GM18502 (cell line): ENCODE measurements around the gene SH3D19.
"Not testable (repeated sequence)": the region's sequence is repeated elsewhere in the genome, so short reads cannot be mapped to it uniquely, and the experiment has no call there.

Experiments used
- ATAC-seq: cut with Tn5 transposase; IDR thresholded peaks from one replicate; pipeline ENCODE4 v1.9.1; 2021; ENCODE audit warnings: mild to moderate bottlenecking; ENCODE audit not compliant: unreplicated experiment, poor library complexity

Gene SH3D19

DNA sequence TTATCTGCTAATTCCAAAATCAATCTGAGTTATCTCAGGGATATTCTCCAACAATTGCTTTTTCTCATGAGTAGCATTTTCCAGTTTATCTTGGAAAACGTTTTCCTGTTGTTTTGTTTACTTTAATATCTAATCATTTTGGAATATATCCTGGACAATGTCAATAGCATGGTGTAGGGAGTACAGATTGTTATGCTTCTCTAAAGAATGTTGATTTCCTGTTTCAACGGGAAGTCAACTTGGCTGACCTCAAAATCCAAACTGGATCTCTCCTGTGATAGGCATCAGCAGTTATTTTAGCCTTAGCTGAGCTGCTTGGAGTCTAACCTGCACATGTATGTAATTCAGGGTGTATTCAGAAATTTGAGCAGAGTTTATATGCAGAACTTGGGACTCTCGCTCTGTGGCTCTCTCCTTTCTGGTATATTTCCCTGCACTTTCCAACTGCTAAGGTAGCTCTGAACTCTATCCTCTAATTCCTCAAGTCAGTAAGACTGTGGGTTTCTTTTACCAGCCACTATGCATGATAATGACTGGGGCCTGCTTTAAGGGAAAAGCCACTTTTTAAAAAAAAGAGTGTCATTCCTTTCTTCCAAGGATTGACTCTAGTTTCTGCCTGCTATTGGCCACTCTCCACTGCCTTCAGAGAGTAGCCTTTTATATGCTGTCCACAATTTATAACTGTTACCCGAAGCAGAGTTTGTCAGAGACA, 40.7 kb downstream of the SH3D19 start:
- ATAC-seq: no peak

DNA sequence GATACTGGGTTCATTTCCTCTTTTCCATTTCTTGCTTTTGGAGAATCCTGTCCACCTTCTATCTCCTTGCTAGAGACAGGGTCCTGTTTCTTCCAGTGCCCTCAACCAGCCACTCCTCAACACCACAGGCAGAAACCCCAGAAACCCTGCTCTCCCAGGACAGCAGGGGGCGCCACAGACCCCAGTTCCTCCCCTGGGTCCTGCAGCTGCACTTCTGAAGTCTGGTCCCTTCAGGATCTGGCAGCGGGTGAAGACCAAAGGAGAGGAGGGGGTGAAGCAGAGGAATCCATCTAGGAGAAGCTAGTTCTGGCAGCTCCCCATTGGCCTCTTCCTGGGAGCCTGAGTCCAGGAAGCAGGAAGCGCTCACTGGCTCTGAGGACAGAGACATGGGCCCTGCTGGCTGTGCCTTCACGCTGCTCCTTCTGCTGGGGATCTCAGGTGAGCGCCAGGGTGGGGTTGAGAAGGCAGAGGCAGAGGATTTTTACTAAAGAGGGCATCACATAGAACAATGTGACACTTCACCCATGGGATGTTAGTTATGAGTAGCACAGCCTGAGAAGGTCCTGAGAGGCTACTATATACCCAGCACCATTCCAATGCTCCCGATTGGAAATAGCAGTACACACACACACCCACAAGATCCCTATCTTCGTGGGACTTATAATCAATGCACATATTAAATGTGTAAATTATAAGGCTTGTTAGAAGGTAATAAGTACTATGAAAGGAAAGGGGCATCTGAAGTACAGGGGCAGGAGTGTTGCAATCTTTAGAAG, 48.4 kb downstream of the SH3D19 start, which contains the start of gene PRSS48:
Gene PRSS48, plus strand, starts transcription at position 375 of the 776 bp plus-strand sequence. Its CDS starts 12 bp downstream, at position 387.
- peak; percentile 63 for ATAC-seq

DNA sequence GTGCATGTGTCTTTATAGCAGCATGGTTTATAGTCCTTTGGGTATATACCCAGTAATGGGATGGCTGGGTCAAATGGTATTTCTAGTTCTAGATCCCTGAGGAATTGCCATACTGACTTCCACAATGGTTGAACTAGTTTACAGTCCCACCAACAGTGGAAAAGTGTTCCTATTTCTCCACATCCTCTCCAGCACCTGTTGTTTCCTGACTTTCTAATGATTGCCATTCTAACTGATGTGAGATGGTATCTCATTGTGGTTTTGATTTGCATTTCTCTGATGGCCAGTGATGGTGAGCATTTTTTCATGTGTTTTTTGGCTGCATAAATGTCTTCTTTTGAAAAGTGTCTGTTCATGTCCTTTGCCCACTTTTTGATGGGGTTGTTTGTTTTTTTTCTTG, 56.5 kb downstream of the SH3D19 start:
- ATAC-seq: not testable (repeated sequence)

DNA sequence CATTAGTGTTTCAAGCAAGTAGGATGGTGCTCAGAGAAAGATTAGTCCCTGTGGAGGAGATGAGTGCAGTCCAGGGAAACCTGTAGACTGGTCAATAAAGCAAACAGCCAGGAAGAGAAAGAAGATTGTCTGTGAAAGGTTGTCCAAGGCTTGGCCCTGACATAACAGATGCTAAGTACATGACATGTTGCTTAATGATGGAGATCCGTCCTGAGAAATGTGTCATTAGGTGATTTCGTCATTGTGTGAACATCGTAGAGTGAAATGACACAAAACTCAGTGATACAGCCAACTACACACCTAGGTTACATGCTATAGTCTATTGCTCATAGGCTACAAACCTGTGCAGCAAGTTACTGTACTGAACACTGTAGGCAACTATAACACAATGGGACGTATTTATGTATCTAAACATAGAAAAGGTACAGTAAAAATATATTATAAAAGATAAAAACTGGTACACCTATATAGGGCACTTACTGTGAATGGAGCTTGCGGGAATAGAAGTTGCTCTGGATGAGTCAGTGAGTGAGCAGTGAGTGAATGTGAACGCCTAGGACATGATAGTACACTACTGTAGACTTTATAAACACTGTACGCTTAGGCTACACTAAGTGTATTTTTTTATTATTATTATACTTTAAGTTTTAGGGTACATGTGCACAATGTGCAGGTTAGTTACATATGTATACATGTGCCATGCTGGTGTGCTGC, 57.4 kb downstream of the SH3D19 start:
- ATAC-seq: no peak

DNA sequence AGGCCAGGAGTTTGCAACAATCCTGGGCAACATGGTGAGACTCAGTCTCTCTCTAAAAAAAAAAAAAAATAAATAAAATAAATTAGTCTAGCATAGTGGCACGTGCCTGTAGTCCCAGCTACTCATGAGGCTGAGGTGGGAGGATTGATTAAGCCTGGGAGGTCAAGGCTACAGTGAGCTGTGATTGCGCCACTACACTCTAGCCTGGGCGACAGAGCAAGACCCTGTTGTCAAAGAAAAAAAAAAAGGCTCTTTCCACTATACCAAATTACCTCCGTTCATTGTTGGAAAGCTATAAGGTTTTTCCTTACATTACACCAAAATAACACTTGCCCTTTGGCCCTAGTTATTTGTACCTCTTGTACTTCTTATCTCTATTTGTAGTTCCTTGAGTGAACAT, 58.3 kb downstream of the SH3D19 start:
- no peak for ATAC-seq

DNA sequence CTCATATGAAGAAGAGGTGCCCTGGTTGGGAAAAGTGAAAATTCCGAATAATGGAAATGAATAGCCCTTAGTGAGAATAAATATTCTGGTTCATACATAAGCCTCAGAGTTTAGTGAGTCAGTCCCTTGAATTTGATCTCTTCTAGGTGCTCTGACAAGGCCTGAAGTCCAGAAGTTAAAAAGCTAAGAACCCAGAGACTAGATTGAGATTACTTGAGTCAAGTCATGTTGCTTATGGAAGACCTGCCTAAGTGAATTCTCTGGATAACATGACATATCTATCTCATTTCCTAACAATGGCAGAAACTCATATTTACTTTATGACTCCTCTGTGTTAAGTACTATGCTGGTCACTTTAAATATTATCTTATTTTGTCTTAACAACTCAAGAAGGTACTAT, 58.9 kb downstream of the SH3D19 start:
- no peak for ATAC-seq

DNA sequence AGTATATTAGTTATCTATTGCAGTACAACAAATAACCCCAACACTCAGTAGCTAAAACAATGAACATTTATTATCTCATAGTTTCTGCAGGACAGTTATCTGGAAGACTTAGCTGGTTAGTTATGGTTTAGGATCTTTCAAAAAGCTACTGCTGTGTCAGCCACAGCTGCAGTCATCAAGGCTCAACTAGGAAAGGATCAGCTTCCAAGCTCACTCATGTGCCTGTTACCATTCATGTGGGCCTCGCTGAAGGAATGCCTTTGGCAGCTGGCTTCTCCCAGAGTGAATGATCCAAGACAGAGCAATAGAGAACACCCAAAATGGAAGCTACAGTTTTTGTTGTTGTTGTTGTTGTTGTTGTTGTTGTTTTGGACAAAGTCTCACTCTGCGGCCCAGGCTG, 62.0 kb downstream of the SH3D19 start:
- ATAC-seq: no peak

DNA sequence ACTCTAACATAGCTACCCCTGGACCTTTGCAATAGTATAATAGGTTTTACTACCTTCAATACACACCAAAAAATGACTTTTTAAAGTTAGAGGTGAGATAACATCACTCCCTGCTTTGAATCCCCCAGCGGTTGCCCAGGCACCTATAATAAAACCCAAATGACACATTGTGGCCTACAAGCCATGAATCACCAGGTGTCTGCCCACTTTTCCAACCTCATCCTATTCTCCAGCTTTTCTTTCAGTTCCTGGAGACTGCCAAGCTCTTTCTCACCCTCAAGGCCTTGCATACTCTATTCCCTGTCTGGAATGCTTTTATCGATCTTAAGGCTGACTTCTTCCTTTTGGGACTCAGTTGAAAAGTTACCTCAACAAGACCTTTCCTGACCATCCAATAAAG, 64.9 kb downstream of the SH3D19 start:
- no peak for ATAC-seq

DNA sequence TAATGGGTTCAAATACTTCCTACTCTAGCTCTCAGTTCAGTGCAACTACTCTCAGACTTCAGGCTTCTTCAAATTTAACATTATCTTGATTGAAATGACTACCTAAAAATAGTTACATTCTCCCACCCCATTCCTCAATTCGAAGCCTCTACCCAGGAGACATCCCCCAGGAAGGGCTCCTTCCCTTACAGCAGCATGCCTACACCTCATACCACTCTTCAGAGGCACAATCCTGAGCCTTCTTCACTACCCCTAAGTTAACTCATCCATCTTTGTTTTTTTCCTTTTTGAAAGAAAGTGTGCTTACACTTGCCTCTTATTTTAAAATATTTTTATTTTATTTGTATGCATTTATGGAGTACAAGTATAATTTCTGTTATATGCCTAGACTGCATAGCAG, 65.7 kb downstream of the SH3D19 start:
- no peak for ATAC-seq

DNA sequence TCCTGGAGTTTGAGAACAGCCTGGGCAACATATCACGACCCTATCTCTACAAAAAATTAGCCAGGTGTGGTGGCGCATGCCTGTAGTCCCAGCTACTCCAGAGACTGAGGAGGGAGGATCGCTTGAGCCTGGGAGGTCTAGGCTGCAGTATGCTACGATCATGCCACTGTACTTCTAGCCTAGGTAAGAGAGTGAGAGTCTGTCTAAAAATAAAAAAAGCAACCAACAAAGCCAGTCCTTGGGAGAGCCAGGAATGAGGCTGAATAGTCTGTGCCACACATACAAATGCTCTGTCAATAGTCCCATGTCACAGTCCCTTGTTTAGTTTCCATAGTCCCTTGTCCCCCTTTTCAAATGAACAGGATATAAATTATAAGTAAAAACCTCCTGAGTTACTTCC, 67.7 kb downstream of the SH3D19 start:
- no peak for ATAC-seq

DNA sequence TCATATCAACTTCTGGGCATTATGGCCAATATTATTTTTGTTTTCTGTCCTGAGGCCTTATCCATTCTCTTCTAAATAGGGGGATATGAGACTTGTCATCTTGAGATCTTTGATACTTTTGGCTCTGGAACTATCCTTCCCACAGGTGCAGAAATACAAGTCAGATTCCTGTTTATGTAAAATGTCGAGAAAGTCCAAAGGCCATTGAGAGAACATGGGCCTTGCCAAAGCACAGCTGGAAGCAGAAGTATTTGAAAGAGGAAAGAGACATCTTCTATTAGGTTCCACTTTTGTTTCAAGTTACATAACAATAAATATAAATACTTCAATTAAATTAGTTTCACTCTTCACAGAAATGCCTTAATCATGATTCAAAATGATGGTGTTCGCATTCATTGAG, 69.3 kb downstream of the SH3D19 start:
- no peak for ATAC-seq

DNA sequence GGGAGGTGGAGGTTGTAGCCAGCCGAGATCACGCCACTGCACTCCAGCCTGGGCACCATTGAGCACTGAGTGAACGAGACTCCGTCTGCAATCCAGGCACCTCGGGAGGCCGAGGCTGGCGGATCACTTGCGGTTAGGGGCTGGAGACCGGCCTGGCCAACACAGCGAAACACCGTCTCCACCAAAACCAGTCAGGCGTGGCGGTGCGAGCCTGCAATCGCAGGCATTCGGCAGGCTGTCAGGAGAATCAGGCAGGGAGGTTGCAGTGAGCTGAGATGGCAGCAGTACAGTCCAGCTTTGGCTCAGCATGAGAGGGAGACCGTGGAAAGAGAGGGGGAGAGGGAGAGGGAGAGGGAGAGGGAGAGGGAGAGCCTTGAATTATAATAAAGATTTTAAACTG, 69.7 kb downstream of the SH3D19 start:
- ATAC-seq: not testable (repeated sequence)

DNA sequence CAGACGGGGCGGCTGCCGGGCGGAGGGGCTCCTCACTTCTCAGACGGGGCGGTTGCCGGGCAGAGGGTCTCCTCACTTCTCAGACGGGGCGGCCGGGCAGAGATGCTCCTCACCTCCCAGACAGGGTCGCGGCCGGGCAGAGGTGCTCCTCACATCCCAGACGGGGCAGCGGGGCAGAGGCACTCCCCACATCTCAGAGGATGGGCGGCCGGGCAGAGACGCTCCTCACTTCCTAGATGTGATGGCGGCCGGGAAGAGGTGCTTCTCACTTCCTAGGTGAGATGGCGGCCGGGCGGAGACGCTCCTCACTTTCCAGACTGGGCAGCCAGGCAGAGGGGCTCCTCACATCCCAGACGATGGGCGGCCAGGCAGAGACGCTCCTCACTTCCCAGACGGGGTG, 70.2 kb downstream of the SH3D19 start:
- not testable (repeated sequence) for ATAC-seq

DNA sequence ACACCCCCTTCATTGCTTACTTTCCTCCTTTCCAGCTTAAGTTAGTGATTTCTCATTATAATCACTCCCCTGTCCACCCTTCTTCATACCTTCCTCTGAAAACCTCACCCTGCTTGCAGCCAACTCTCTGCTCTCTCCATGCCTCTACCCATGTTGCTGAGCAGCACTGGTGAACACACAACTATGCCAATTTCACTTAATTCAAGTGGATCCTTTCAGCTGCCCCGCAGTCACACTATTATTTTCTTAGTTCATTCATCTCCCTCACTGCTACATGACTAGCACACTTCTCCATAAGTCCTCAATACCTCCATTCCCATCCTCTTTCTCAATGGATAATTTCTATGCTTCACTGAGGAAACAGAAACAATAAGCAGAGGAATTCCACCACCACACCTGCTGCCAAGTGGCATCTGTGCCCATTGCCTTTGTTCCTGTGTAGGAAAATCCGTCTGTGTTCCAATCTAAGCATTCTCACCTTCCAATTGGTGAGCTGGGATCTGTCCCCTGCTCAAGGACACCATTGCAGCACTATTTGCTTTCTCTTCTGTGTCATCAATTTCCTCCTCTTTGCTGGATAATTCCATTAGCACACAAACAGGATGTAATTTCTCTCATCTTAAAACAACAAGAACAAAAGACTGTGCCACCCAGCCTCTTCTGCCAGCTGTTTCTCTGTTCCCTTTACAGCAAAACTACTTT, 73.7 kb downstream of the SH3D19 start:
- ATAC-seq: no peak

DNA sequence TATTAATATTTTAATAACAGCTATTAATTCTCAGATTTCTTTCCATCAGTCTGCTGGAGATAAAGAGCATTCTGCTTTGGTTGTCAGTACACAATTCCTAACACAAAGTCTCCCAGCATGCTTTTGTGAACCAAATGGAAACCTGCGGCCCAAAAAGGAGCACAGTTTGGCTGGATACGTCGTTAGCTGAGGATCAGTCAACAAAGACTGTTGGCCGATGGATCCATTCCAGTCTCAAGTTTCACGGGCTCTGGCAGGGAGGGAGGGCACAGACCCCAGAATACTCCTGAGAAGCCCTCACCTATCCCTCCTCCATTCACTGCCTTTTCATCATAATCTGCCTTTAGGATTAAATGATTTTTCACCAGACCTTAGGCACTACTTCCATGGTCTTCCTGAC, 74.7 kb downstream of the SH3D19 start:
- no peak for ATAC-seq

DNA sequence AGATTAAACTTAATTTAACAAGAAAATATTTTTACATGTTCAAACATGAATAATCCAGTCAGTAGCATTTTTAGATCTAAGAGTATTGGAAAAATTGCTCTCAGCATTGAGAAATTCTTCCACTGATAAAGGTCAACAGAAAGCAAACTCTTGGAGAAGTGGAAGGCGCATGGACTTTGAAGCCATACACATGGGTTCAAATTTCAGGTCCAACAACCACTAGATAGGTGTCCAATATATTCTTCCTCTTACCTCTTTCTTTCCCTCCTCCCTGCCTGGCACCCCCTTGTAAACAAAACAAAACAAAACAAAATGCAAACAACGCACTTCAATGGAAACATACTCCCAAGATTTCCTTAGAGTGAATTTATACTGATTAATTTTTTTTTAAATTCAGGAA, 76.9 kb downstream of the SH3D19 start:
- ATAC-seq: no peak

DNA sequence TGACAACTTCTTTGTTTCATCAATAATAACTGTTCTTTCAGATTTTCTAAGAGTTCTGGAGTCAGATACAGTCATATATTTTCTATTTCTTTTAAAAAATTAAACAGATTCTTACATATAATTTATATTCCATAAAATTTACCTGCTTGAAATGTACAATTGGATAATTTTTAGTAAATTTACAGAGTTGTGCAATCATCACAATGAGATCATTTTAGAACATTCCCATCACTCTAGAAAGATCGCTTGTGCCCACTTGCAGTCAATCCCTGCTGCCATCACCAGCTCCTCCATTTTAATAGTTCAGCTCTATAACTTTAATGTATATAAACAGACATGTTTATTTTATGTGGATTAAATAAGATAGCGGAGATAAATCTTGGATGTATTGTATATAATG, 78.0 kb downstream of the SH3D19 start:
- no peak for ATAC-seq

DNA sequence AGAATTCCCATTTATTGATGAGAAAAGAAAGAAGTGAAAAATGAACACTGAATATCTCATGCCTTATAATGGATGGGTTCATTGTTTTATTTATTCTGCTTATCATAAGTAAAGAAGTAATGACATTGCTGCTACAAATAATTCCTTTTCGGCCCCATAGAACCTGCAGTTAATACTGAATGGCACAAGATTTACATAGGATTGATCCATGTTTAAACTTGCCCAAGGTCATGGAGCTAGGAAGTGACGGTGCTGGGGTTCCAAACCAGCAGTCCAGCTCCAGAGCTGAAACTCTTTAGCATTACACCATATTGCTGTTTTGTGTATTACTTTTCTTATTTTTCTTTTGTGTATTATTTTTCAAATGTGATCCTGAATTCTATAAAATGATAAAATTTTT, 78.7 kb downstream of the SH3D19 start:
- ATAC-seq: no peak

DNA sequence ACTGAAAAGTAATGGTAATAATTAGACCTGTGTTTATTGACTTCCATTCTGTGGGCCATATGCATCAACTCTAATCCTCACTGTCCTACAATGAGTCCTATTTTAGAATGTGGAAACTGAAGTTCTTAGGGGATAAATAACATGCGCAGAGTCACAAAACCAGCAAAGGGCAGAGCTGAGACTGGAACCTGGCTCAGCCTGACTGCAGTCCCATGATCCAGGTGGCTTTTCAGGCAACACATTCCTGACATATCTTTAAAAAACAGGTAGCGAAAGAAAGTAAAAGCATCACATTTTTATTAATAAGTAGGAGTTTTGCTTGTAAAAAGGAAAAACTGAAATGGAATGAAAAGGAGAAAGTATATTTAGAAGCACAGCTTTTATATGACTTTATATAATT, 83.1 kb downstream of the SH3D19 start:
- no peak for ATAC-seq

DNA sequence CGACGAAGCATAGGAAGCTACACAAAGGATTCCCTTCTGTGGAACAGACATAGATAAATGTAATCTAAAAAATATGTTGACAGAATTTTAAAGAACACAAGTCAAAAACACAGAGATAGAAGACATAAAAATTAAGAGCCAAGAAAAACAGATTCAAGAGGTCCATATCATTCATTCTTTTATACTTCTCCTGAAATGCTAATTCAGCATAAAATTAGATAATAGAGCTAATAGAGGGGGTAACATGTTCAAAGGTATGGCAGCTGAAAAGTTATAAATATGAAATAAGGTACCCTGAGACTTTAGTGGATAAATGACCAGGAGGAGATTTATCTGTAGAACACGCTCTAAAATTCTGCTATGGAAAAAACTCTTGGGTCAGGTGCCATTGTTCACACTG, 85.8 kb downstream of the SH3D19 start:
- no peak for ATAC-seq

DNA sequence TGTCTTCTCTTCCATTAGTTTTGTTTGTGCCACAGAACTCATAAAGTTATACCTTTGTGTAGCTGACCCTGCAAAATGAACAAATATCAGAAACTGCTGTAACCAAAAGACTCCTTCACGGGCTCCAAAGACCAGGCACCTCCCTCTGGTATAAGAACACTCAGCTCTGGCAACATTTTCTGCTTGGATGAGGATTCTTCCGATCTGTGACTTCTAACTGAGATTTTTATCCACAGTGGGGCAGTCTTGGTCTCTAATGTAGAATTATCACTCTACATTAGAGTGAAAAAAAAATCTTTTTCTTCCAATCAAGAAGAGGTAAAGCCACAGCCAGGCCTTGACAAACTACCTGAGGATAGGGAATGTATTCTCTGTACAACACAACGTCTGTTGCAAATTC, 86.9 kb downstream of the SH3D19 start:
- no peak for ATAC-seq
